RKO (cell line): Measurements from ENCODE around the gene CAMKMT.

Experiments used
- DNase-seq: peaks from one replicate; pipeline ENCODE4 v3.0.0-alpha.2; 2016; ENCODE audit warnings: low spot score

Gene CAMKMT

GRCh38 chr2:44801841-44802776 is 440.4 kb downstream of the CAMKMT start:
- DNase-seq, result no peak

- DNase-seq, result no peak
Observed at GRCh38 chr2:44802777-44803424, 441.2 kb downstream of the CAMKMT start.

GRCh38 chr2:44804406-44805265 is 442.9 kb downstream of the CAMKMT start:
- no peak for DNase-seq

- DNase-seq, result no peak
Observed at GRCh38 chr2:44805401-44806235, 443.9 kb downstream of the CAMKMT start.

GRCh38 chr2:44807201-44808025 is 445.7 kb downstream of the CAMKMT start:
- no peak for DNase-seq

- no peak for DNase-seq
Observed at GRCh38 chr2:44810892-44811530, 449.3 kb downstream of the CAMKMT start.

GRCh38 chr2:44813165-44813564 is 451.4 kb downstream of the CAMKMT start:
- no peak for DNase-seq

- DNase-seq, result no peak
Observed at GRCh38 chr2:44813658-44814057, 451.9 kb downstream of the CAMKMT start.

- DNase-seq, result no peak
Observed at GRCh38 chr2:44817256-44817655, 455.5 kb downstream of the CAMKMT start.

- no peak for DNase-seq
Observed at GRCh38 chr2:44817673-44818335, 456.1 kb downstream of the CAMKMT start.

- DNase-seq, result no peak
Observed at GRCh38 chr2:44819061-44819460, 457.3 kb downstream of the CAMKMT start.

- DNase-seq, result no peak
Observed at GRCh38 chr2:44821500-44821899, 459.8 kb downstream of the CAMKMT start.

GRCh38 chr2:44822174-44822573 is 460.4 kb downstream of the CAMKMT start:
- no peak for DNase-seq
